Muscle of leg (tissue), 11 donors: ENCODE data around the gene PLK4. TPM values are rescaled to one million over a fixed set of nuclear protein-coding genes. Genes with fewer than 3 reads are reported as not detected.
"Not testable (repeated sequence)": the region's sequence is repeated elsewhere in the genome, so short reads cannot be mapped to it uniquely, and the experiment has no call there.

ENCODE experiments used
- DNase-seq: peaks from one replicate; pipeline ENCODE4 v3.0.0; 2013
- H3K27ac ChIP-seq: one replicate; pipeline ENCODE4 v1.5.1; 2013; ENCODE audit warnings: mild to moderate bottlenecking, low read length, control low read depth
- H3K27me3 ChIP-seq: one replicate; pipeline ENCODE4 v1.6.1; 2013; ENCODE audit warnings: low read length; ENCODE audit not compliant: control insufficient read depth, insufficient read depth
- H3K36me3 ChIP-seq: one replicate; pipeline ENCODE4 v1.6.1; 2013; ENCODE audit warnings: low read length; ENCODE audit not compliant: control insufficient read depth, insufficient read depth
- H3K4me1 ChIP-seq: one replicate; pipeline ENCODE4 v1.6.1; 2013; ENCODE audit warnings: low read length; ENCODE audit not compliant: control insufficient read depth, insufficient read depth
- H3K4me3 ChIP-seq: one replicate; pipeline ENCODE4 v1.5.1; 2013; ENCODE audit warnings: low read length, control low read depth
- H3K9me3 ChIP-seq: replicated peaks from 2 replicates; pipeline ENCODE4 v1.6.1; 2013; ENCODE audit warnings: low read depth, low read length; ENCODE audit not compliant: control insufficient read depth
- WGBS: methylation state at CpG from one replicate; pipeline ENCODE4 v1.1.5; 2013; ENCODE audit warnings: missing lambda C conversion rate; ENCODE audit not compliant: insufficient coverage; 5-methylcytosine and 5-hydroxymethylcytosine counted together
- polyA plus RNA-seq, 8 donors: library from polyadenylated mRNA; unstranded; fragments of 120-200 nt; gene quantifications; one replicate each; pipeline versions ENCODE4 v1.2.1 to v1.2.3, GENCODE V29; 2013; ENCODE audit warnings: inconsistent platforms in 1 of 8, low replicate concordance in 1 of 8; ENCODE audit not compliant: insufficient read length in 8 of 8, insufficient read depth in 1 of 8
- total RNA-seq: library from RNA; stranded (reverse); fragments of 120-200 nt; gene quantifications from one replicate; pipeline ENCODE4 v1.2.4, GENCODE V29; 2013

The PLK4 gene
- total and polyA plus RNA-seq, 9 donors = 8.4 to 14.1 (median 10.2) TPM

- no peaks in the 10 kb centered on the region for H3K4me1 ChIP-seq
- DNase-seq = no peak
- H3K9me3 ChIP-seq = no peaks in the 10 kb centered on the region
- no peak overlapping the region for H3K27ac ChIP-seq
- H3K27me3 ChIP-seq = no peaks in the 10 kb centered on the region
- peaks cover 5% of the 10 kb centered on the region for H3K36me3 ChIP-seq
- no CpG with 5 or more reads among the region's 1 CpG for WGBS
- H3K4me3 ChIP-seq = no peak overlapping the region
Observed at GRCh38 chr4:127896528-127896927, 15.8 kb downstream of the PLK4 start.

GRCh38 chr4:127899682-127900081 lies 19.0 kb downstream of the PLK4 start:
- H3K27me3 ChIP-seq, DNase-seq, H3K27ac ChIP-seq, H3K36me3 ChIP-seq, H3K4me1 ChIP-seq, H3K9me3 ChIP-seq, H3K4me3 ChIP-seq: not testable (repeated sequence)
- WGBS = no CpG with 5 or more reads among the region's 4 CpGs

- H3K4me1 ChIP-seq = no peaks in the 10 kb centered on the region
Observed at GRCh38 chr4:127905029-127905428, 24.3 kb downstream of the PLK4 start.

GRCh38 chr4:127916512-127916911 lies 35.8 kb downstream of the PLK4 start:
- no peak for DNase-seq
- Histone ChIP-seq H3K27ac (no peak overlapping the region), H3K36me3 (peaks cover 9% of the 10 kb centered on the region), H3K9me3 (no peaks in the 10 kb centered on the region), H3K4me3 (no peak overlapping the region), H3K27me3 (no peaks in the 10 kb centered on the region), H3K4me1 (no peaks in the 10 kb centered on the region)
- WGBS = no CpG with 5 or more reads among the region's 3 CpGs

More at GRCh38 chr4:127905029-127905428, 24.3 kb downstream of the PLK4 start:
- H3K9me3 ChIP-seq = no peaks in the 10 kb centered on the region
- no peak overlapping the region for H3K4me3 ChIP-seq
- no peaks in the 10 kb centered on the region for H3K36me3 ChIP-seq
- no peak overlapping the region for H3K27ac ChIP-seq
- 85% methylated on average over 5 of the region's 8 CpGs for WGBS
- no peaks in the 10 kb centered on the region for H3K27me3 ChIP-seq
- no peak for DNase-seq

GRCh38 chr4:127917151-127917550 lies 36.5 kb downstream of the PLK4 start:
- H3K27ac ChIP-seq = no peak overlapping the region
- H3K36me3 ChIP-seq = peaks cover 12% of the 10 kb centered on the region
- no peaks in the 10 kb centered on the region for H3K9me3 ChIP-seq
- no peaks in the 10 kb centered on the region for H3K27me3 ChIP-seq
- DNase-seq = peak; percentile 5
- H3K4me1 ChIP-seq = no peaks in the 10 kb centered on the region
- H3K4me3 ChIP-seq = no peak overlapping the region

- peaks cover 15% of the 10 kb centered on the region for H3K36me3 ChIP-seq
- no peak for DNase-seq
- WGBS = no CpG with 5 or more reads among the region's 3 CpGs
- no peak overlapping the region for H3K27ac ChIP-seq
- no peak overlapping the region for H3K4me3 ChIP-seq
- H3K9me3 ChIP-seq = no peaks in the 10 kb centered on the region
- no peaks in the 10 kb centered on the region for H3K4me1 ChIP-seq
- H3K27me3 ChIP-seq = no peaks in the 10 kb centered on the region
Observed at GRCh38 chr4:127920521-127920920, 39.8 kb downstream of the PLK4 start.

GRCh38 chr4:127922226-127922625 lies 41.5 kb downstream of the PLK4 start:
- Histone ChIP-seq H3K27me3 (no peaks in the 10 kb centered on the region), H3K36me3 (peaks cover 17% of the 10 kb centered on the region), H3K4me1 (no peaks in the 10 kb centered on the region), H3K27ac (no peak overlapping the region), H3K9me3 (no peaks in the 10 kb centered on the region), H3K4me3 (no peak overlapping the region)
- DNase-seq = no peak
- no CpG with 5 or more reads among the region's 2 CpGs for WGBS

GRCh38 chr4:127925720-127926119 lies 45.0 kb downstream of the PLK4 start:
- not testable (repeated sequence) for H3K27me3 ChIP-seq, H3K27ac ChIP-seq, DNase-seq, H3K4me1 ChIP-seq, H3K4me3 ChIP-seq, H3K9me3 ChIP-seq
- WGBS = no CpG with 5 or more reads among the region's 2 CpGs
- H3K36me3 ChIP-seq = peaks cover 15% of the 10 kb centered on the region

- peaks cover 6% of the 10 kb centered on the region for H3K36me3 ChIP-seq
- WGBS = 100% methylated on average over 1 of the region's 1 CpG
- no peak for DNase-seq
Observed at GRCh38 chr4:127930175-127930574, 49.5 kb downstream of the PLK4 start.

GRCh38 chr4:127931836-127932235 lies 51.1 kb downstream of the PLK4 start:
- not testable (repeated sequence) for H3K4me3 ChIP-seq, H3K36me3 ChIP-seq
- 85% methylated on average over 3 of the region's 6 CpGs for WGBS

More at GRCh38 chr4:127930175-127930574, 49.5 kb downstream of the PLK4 start:
- Histone ChIP-seq H3K4me1 (no peaks in the 10 kb centered on the region), H3K27me3 (no peaks in the 10 kb centered on the region), H3K27ac (no peak overlapping the region), H3K9me3 (no peaks in the 10 kb centered on the region), H3K4me3 (no peak overlapping the region)

GRCh38 chr4:127936974-127937373 lies 56.3 kb downstream of the PLK4 start:
- H3K27me3 ChIP-seq = no peaks in the 10 kb centered on the region
- no peak overlapping the region for H3K4me3 ChIP-seq
- peaks cover 4% of the 10 kb centered on the region for H3K36me3 ChIP-seq
- no CpG with 5 or more reads among the region's 1 CpG for WGBS
- no peak for DNase-seq
- no peak overlapping the region for H3K27ac ChIP-seq
- H3K9me3 ChIP-seq = no peaks in the 10 kb centered on the region
- H3K4me1 ChIP-seq = no peaks in the 10 kb centered on the region

More at GRCh38 chr4:127931836-127932235, 51.1 kb downstream of the PLK4 start:
- H3K27me3 ChIP-seq, H3K9me3 ChIP-seq, H3K4me1 ChIP-seq, H3K27ac ChIP-seq, DNase-seq: not testable (repeated sequence)
